Erythroblast (primary cell): Measurements from ENCODE around the gene FAM216A.
"Not testable (repeated sequence)": the region's sequence is repeated elsewhere in the genome, so short reads cannot be mapped to it uniquely, and the experiment has no call there.

Experiments used
- DNase-seq, 2 experiments: peaks; one replicate each; lab custom pipeline; 2025; lab: John Stamatoyannopoulos, UW
- GATA1 ChIP-seq: IDR thresholded peaks from 2 replicates; pipeline ENCODE4 v1.6.1; 2011; ENCODE audit warnings: low read depth, mild to moderate bottlenecking, control low read depth, low read length, moderate library complexity
- POLR2A ChIP-seq: IDR thresholded peaks from 2 replicates; pipeline ENCODE4 v1.6.1; 2011; ENCODE audit warnings: mild to moderate bottlenecking, low read length

The FAM216A gene

GRCh38 chr12:110458756-110459155 lies 9.9 kb upstream of the FAM216A start:
- TF ChIP-seq GATA1, result no peak
- TF ChIP-seq POLR2A, result no peak
- DNase-seq, result no peak

GRCh38 chr12:110461189-110461588 lies 7.5 kb upstream of the FAM216A start:
- DNase-seq, result not testable (repeated sequence)

DNA sequence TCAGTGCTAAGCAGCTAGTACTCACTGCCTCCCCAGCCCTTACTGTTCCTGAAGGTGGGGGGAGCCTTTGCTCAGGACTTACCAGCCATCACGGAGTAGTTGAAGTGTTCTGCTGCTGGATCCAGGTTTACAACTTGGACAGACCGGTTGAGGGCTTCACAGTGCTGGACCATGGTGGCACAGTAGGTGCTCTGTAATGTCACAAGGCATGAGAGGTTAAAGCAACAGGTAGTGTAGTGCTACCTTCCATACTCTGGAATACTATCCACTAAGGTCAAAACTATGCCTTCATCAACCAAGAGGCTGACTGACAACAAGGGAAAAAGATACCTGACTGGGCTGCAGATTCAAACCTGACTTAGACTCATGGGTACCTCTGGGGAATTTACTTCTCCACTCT lies 3.6 kb upstream of the FAM216A start:
- TF ChIP-seq POLR2A (no peak), GATA1 (no peak)
- DNase-seq, result no peak

GRCh38 chr12:110465765-110466164 lies 2.9 kb upstream of the FAM216A start:
- not testable (repeated sequence) for DNase-seq

DNA sequence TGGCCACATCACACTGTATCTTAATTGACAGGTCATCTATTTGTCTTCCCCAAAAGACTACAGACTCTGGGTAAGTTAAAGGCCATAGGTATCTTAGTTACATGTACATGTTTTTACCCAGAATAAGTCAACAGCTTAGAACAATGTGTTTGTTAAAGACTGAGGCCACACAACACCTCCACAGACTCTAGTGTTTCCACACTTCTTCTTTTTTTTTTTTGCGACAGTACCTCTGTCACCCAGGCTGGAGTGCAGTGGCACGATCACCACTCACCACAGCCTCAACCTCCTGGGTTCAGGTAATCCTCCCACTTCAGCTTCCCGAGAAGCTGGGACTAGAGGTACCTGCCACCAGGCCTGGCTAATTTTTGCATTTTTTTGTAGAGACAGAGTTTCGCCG lies 1.9 kb upstream of the FAM216A start:
- DNase-seq, result no peak
- TF ChIP-seq POLR2A, result no peak
- TF ChIP-seq GATA1, result no peak

DNA sequence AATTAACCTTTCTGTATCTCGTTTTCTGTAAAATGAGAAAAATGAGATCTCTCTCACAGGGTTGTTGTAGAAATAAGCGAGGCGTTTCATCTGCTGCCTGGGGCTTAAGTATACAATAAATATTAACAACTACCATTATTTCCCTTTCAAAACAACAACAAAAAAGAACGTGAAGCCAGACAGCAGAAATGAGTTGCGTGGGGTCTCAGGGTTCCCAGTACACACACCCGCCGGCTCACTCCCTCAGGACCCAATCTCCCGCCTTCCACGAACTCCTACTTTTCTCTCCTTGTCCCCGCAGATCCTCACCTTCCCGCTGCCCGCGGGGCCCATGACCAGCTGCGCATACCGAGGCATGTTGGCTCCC lies 815 bp upstream of the FAM216A start:
- TF ChIP-seq GATA1, result no peak
- no peak for TF ChIP-seq POLR2A
- DNase-seq, result no peak

DNA sequence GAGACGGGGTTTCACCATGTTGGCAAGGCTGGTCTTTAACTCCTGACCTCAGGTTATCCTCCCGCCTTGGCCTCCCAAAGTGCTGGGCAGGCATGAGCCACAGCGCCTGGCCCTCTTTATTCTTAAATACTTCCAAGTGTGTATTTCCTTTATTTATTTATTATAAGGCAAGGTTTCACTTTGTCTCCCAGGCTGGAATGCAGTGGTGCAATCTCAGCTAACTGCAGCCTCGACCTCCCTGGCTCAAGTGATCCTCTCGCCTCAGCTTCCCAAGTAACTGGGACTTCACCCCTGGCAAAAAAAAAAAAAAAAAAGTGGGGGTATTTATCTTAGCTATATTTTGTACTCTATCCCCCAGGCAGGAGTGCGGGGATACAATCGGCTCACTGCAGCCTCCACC lies 6.8 kb downstream of the FAM216A start:
- no peak for TF ChIP-seq GATA1
- TF ChIP-seq POLR2A, result no peak
- no peak for DNase-seq

GRCh38 chr12:110498984-110499706 lies 30.5 kb downstream of the FAM216A start:
- TF ChIP-seq GATA1, result no peak
- no peak for TF ChIP-seq POLR2A
- peak in 1 of 2 experiments; percentile 29 for DNase-seq

DNA sequence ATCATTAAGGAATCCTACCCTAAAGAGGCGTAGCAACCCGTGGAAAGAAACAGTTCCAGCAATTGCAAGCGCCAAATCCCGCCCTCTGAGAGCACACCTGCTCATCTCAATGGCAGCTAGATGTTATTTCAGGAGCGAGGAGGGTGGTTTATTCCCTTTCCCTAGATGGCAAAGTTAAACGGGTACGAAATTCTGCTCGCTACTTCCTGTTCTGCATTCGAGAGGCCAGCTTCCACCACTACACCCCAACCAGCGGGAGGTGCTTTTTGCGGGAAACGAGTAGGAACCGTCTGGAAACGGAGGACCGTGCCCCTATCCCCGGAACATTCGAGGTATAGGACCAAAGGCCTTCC lies 32.7 kb downstream of the FAM216A start:
- peak in 1 of 2 experiments; percentile 75 for DNase-seq
- TF ChIP-seq POLR2A (no peak), GATA1 (no peak)

GRCh38 chr12:110501752-110502738 lies 33.4 kb downstream of the FAM216A start, which contains the start of the genes RAD9B and VPS29:
RAD9B (plus strand) TSS chr12:110502331; CDS start chr12:110502338, 7 bp downstream.
VPS29 (minus strand) TSS chr12:110502111; CDS start chr12:110502051, 60 bp downstream.
- peak; percentile 99 for DNase-seq
- TF ChIP-seq GATA1 (no peak), POLR2A (peak; percentile 95)

GRCh38 chr12:110503432-110503831 lies 34.8 kb downstream of the FAM216A start:
- no peak for DNase-seq
- TF ChIP-seq POLR2A, result no peak
- no peak for TF ChIP-seq GATA1

- no peak for DNase-seq
- TF ChIP-seq GATA1 (no peak), POLR2A (no peak)
These were observed 36.7 kb downstream of the FAM216A start for GRCh38 chr12:110505332-110505731.

DNA sequence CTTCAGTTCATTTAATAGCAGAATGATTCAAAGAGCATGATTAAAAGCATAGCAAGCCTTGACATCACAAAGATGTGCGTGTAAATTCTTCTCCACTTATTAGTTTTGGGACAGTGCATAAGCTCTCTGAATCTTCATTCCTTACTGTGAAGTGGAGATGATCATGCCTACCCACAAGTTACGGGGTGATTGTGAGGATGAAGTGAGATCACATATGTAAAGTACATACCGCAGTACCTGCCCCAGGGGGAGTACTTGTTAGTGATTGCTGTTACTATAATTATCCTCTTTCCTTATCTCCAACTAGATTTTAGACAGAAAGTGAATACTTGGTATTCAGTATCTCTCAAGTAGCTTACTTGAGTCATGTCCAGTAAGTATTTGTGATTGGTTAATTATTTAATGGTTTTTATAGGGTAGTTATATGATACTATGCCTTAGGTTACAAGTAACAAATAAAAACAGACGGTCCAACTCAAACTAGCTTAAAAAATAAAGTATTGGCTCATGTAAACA lies 39.5 kb downstream of the FAM216A start:
- TF ChIP-seq POLR2A, result no peak
- TF ChIP-seq GATA1, result no peak
- DNase-seq, result no peak

GRCh38 chr12:110513842-110514241 lies 45.2 kb downstream of the FAM216A start:
- no peak for TF ChIP-seq POLR2A
- TF ChIP-seq GATA1, result no peak
- no peak for DNase-seq
